HS-27A (cell line): ENCODE data around the gene AUTS2.

ENCODE experiments used
- DNase-seq: peaks from one replicate; pipeline ENCODE4 v3.0.0-alpha.2; 2012; ENCODE audit warnings: low read depth, missing footprints

AUTS2 gene

GRCh38 chr7:70463352-70463938 is 865.2 kb downstream of the AUTS2 start:
- DNase-seq = no peak

GRCh38 chr7:70466725-70467364 is 868.6 kb downstream of the AUTS2 start:
- DNase-seq = no peak

DNA sequence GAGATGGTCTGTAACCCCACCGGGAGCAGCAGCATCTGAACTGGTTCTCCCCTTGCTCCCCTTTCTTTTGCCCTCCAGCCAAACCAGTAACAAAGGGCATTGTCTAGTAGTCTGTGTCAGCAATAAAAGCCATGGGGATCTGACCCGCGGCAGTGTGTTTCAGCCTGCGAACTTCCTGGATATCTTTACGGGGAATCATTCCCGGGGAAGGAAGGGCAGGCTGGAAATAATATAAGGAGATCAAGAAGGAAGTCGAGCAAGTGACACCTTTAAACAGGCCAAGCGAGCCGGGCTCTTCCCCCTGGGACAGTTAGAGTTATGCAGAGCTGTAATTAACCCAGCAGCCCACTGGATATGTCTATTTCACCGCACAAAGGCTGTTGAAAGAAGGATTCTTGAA is 872.5 kb downstream of the AUTS2 start:
- no peak for DNase-seq

DNA sequence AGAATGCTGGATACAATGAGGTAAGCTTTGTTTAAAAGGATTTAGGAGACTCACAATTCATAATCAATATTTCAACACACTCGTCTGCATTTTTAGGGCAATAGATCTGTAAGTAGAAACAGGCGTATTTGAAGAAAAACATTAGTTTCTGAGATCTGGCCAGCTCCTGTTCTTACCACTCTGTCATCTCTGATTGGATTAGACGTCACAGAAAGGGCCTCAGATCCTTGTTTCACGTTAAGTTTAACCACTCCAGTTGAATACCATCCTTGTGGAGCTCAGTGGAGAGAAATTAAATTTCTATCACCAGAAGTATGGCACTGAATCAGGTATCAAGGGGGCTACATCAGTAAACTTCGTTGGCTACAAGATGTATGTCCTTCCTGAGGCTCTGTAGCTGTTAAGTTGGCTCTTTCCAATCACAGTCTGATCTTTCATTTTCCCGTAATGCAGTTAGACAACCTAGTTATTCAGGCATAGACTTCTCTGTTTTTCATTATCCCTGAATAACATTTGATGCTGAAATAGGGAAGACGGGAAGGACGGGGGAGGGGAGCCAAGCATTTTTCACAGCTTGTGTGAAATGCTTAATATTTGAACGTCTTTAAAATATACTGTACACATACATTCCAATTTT is 874.4 kb downstream of the AUTS2 start:
- DNase-seq = no peak

DNA sequence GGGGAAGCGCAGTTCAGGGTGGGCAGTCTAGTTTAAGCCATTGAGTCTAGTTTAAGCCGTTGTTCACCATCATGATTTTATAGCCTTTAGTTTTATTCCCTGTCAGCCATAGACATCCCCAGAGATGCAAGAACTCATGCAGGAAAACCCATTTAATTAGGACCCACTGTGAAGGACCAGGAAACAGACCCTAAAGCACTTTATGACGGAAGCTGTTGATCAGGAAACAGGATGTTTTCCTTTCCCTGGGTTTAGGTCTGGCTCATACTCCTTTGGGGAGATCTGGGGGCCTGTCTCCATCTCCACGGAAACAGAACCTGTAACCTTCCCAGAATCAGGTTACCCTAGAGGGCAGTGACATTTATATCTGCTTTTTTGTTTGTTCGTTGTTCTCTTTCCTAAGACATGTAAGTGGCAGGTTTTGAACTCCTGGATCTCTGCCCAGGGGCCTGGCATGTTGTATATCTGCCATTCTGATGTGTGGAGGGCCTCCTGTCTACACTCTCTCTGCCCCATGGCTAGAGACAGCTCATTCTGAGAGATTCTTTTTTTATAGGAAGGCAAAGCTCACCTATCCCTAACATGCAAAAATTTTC is 876.5 kb downstream of the AUTS2 start:
- DNase-seq = no peak

- DNase-seq = no peak
Measured at GRCh38 chr7:70477036-70478010, 879.0 kb downstream of the AUTS2 start.

DNA sequence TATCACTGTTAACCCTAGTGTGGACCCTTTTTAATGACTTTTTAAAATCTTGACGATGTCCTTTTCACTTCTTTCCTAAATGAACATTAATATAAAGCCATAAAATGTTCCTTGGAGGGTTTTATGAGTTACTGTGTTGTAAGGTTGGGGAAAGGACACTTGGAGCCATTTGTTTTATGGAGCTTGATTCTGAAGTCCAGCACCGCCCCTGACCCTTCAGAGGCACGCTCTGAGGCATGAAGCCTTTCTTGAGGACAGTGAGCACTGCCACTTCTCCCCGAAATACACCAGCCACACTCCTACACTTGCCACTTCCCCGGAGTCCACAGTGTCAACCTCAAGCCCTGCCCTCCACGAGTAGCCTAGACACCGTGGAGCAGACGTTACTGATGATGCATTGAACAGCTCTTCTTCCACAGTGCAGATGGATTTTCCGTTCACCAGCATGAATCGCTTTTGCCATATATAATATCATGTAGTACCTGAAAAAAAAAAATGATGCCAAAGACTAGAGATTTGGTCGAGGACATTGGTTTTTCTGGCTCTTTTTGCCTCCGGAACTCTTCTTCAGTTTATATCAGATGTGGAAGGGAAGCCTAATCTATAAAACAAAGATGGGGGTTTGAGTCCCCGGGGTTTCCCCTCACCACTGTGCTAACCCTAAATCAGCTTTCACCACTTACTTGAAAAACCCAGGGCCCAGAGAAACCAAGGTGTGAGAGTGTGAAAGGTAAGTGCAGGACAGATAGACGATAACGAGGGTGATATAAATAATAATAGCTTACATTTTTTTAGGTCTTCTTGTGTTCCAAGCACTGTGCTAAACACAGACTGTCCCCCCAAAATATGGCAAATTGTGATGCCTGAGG is 881.1 kb downstream of the AUTS2 start:
- no peak for DNase-seq

GRCh38 chr7:70480927-70481569 is 882.8 kb downstream of the AUTS2 start:
- no peak for DNase-seq

DNA sequence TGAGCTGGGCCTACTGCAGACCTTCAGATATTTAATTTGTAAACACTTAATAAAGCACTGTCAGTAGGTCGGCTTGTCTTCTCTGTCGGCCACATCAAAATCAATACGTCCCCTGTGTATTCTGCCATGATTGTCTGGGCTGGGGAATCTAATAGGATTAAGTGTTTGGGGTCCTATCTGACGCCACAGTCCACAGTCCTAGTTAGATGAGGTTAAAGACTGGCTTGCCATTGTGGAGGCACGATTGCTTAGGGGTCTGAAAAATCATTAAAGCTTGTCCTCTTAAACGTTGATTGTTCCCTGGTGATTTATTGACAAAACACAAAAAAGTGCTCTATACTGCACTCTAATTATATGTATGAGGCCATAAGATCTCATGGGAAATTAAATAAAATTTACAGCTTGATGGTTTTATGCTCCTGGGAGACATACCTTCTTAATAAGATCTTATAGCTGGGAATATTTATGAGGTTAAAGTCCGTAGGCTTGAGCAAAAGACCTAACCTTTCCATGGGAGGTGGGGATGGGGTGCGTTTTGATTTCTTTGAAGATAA is 883.4 kb downstream of the AUTS2 start:
- DNase-seq = no peak

- DNase-seq = no peak
Measured at GRCh38 chr7:70484255-70484654, 886.0 kb downstream of the AUTS2 start.

DNA sequence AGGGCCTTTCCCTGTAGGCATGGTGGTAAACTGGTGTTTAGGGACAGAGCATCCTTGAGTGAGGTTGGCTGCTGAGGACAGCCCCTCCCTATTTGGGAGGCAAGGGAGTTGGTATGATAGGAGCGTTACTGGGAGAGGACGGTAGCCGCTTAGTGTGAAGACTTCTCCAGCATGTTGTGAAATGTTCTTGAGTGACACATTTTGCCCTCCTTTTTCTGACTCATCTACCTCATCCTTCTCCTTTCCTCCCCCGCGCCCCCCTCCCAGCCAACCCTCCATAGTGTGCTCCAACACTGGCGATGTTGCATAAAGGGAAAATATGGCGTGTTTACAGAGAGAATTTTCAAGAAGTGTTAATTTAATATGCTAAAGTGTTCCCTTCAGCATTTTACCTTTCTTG is 888.7 kb downstream of the AUTS2 start:
- DNase-seq = no peak

GRCh38 chr7:70487428-70487827 is 889.2 kb downstream of the AUTS2 start:
- DNase-seq = no peak

DNA sequence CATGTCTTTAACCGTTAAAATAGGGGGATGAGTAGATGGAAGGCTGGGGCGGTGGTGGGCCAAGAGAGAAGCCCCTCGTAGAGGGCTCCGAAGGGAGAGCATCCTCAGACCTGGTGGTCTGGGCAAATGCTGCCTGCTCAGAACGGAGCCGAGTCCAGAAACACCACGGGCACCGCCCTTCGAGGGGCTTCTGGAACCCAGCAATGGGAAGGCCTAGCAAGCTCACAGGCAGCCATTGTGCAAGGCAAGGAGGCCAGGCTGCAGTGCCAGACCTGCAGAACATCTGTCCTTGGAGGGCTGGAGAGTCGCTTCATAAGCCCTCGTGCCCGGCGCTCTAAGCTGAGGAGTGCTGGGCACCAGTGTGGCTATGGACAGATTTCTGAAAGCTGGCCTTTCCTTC is 889.6 kb downstream of the AUTS2 start:
- no peak for DNase-seq

DNA sequence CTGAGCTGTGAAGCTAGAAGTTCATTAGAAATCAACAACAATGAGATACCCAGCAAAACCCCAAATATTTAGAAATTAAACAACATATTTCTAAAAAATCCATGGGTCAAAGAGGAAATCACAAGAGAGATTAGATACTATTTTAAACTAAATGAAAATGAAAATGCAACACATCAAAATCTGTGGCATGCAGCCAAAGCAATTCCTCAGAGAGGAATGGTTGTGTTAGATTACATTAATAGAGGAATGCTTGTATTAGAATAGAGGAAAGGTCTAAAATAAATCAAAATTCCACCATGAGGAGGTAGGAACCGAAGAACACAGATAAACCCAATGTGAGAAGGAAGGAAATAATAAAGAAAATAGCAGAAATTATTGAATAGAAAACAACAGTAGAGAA is 891.5 kb downstream of the AUTS2 start:
- DNase-seq = no peak

GRCh38 chr7:70492625-70493024 is 894.4 kb downstream of the AUTS2 start:
- no peak for DNase-seq

DNA sequence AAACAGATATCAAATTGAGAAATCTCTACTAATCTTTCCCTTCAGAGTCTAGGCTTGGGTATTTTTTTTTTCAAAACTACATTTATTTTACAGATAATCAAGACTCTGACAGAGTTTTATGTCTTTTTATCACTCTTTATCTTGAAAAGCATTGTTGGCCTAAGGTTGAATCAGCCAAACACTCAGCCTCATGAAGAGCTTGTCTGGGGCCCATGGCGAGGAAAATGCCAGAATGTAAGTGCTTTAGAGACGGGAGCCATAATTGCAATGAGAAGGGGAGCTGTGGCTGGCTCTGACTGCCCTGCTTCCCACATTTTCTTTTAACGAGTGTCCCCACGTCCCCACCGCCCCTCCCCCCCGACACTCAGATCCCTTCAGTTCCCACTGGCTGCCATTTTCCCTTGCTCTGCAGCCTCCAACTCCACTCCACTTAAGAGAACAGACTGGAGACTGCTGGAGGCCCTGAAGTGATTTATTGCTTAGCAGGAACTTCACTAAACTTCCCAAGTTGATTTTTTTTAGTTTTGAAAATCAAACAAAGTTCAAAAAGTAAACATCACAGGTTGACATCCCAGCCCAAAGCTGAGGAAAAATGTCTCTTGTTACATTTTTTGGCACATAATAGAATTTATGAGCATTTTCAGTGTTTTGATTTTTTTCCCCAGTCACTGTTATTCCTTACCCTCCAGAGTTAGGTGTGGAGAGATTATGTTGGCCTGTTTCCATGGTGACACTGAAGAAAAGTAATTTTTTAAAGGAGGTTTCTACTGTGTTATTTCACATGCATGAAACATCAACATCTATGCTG is 896.2 kb downstream of the AUTS2 start:
- DNase-seq = no peak

- DNase-seq = no peak
Measured at GRCh38 chr7:70495033-70495376, 896.7 kb downstream of the AUTS2 start.

DNA sequence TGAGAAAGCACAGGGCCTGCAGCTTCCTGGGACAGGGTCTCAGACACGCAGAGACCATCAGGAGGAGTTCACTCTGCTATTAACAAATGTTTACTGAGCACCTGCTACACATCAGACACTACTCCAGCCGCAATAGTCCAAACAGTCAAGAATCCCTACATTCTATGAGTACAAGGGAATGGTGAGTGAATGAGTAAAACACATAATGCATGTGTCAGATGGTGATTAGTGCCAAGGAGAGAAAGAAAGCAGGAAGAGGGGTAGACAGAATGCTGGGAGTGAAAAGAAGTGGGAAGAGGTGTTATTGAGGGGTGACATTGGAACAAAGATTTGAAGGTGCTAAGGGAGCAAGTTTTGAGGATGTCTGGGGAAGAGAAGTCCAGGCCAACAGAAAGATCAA is 899.5 kb downstream of the AUTS2 start:
- no peak for DNase-seq

DNA sequence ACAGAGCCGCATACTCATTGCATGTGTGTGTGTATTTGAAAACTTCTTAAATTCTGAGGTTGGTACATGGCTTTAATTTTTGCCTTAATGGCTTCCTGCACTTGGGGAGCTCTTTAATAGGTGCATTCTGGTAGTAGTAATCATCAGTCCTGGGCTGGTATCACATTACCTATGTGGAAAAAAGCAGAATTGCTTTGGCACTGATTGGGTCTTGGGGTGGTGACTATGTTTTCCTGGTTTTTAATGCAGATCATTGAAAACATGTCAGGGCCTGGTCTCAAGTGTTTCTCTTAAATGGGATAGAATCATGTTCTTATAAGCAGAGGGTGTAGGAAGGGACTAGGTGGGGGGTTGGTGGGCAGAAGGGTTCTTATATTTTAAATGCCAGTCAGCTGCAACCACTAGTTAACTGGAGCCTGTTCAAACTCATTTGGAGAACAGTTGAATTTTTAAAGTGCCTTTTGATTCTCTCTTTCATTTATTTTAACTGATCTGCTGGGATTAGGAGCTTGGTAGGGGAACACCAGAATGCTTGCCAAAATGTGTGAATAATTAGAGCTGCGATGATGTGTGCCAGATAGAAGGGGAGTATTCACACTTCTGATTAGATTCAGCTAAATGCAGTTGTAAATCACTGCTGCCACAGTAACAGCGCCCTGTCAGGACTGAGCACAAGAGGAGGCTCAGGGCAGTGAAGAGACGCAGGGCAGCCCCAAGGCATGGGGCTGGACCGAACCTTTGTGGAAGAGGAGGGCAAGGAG is 900.1 kb downstream of the AUTS2 start:
- DNase-seq = no peak
